AG09309 (cell line): ENCODE results near the gene PIGV.

Experiments
- DNase-seq: peaks from one replicate; pipeline ENCODE4 v3.0.0-alpha.2; 2010; ENCODE audit warnings: low read depth
- H3K4me3 ChIP-seq: 2 replicates; pipeline ENCODE4 v1.5.1; 2011; ENCODE audit warnings: mild to moderate bottlenecking, low read depth, low read length, moderate library complexity; ENCODE audit not compliant: control insufficient read depth
- CTCF ChIP-seq: IDR thresholded peaks from 2 replicates; pipeline ENCODE4 v1.5.1; 2011; ENCODE audit warnings: mild to moderate bottlenecking, low read depth, low read length, inconsistent platforms; ENCODE audit not compliant: insufficient read depth, control insufficient read depth; ENCODE audit errors: missing control alignments

Gene PIGV

GRCh38 chr1:26745191-26745590, 42.6 kb upstream of the PIGV start:
- no peak overlapping the region for H3K4me3 ChIP-seq
- no peak for TF ChIP-seq CTCF
- DNase-seq = no peak

GRCh38 chr1:26747048-26747447, 40.7 kb upstream of the PIGV start:
- TF ChIP-seq CTCF = no peak
- no peak for DNase-seq
- no peak overlapping the region for H3K4me3 ChIP-seq

DNA sequence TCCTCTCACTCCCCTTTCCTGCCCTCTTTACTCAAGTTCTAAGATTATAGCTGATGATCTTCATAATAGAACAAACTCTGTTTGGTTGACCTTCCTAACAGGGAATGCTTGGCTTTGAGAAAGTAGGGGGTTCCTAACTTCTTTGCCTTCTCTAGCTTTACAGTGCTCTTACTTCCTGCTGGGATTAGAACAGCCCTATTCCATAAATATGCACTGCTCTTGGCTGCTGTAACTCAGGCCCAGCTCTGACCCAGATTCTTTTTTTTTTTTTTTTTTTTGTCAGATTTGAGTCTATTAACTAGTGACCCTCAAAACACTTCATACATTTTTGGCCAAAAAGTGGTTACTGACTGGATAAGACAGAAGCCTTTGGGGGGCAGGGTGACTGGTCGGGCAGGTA, 39.4 kb upstream of the PIGV start:
- no peak for DNase-seq
- H3K4me3 ChIP-seq = no peak overlapping the region
- no peak for TF ChIP-seq CTCF

GRCh38 chr1:26749458-26749857, 38.3 kb upstream of the PIGV start:
- TF ChIP-seq CTCF = no peak
- DNase-seq = no peak
- no peak overlapping the region for H3K4me3 ChIP-seq

DNA sequence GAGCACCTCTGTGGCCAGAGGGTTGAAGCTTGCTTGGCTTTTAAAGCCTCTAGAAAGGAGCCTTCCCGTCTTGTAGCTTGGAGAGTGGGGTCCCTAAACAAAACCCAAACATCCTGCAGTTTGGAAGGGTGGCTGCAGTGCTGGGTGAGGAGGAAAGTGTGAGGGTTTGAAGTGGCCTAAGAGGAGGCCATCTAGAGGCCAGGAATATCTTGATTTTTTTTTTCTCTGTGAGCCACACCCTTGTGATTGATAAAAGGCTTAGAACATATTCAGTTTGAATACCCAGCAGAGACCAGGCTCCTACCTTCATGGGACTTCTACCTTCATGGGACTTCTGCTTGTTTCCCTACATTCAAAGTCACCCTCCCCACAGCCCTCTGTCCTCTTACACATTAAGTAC, 37.3 kb upstream of the PIGV start:
- DNase-seq = no peak
- H3K4me3 ChIP-seq = no peak overlapping the region
- TF ChIP-seq CTCF = no peak

DNA sequence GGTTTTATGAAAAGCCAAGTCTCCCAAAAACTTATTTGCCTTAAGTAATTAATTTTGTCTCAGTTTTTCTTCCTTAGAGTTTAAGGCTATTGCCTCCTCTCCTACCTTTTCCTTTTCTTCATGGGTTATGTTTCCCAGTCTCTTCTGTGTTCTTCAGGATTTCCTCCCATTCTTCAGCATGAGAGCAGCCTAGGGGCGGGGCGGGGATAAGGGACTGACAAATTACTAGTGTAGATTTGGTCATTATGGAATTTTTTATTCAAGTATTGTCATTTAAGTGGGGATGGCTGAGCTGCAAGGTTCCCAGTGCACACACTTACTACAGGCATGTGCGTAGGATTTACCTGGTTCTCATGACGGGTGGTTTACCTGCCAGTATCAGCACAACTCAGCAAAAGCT, 35.2 kb upstream of the PIGV start:
- H3K4me3 ChIP-seq = no peak overlapping the region
- TF ChIP-seq CTCF = no peak
- no peak for DNase-seq
